ENCODE data around the gene RAI2.

RAI2 gene

GRCh38 chrX:17778997-17779396, 82.1 kb downstream of the RAI2 start:
- DNase-seq, result no peak

- no peak for DNase-seq
These were observed 87.0 kb downstream of the RAI2 start for GRCh38 chrX:17774053-17774452.

- DNase-seq, result no peak
These were observed 87.7 kb downstream of the RAI2 start for GRCh38 chrX:17773221-17773876.

- peak; percentile 4 for DNase-seq
These were observed 91.3 kb downstream of the RAI2 start for GRCh38 chrX:17769701-17770269.

- no peak for DNase-seq
These were observed 92.1 kb downstream of the RAI2 start for GRCh38 chrX:17768997-17769396.

GRCh38 chrX:17767734-17768133, 93.4 kb downstream of the RAI2 start:
- no peak for DNase-seq

- no peak for DNase-seq
These were observed 101.1 kb downstream of the RAI2 start for GRCh38 chrX:17759990-17760389.

GRCh38 chrX:17758382-17758781, 102.7 kb downstream of the RAI2 start:
- DNase-seq, result no peak

- DNase-seq, result no peak
These were observed 110.7 kb downstream of the RAI2 start for GRCh38 chrX:17750436-17750835.
